Measurements from ENCODE around the gene PDZD8.
"Not testable (repeated sequence)": the region's sequence is repeated elsewhere in the genome, so short reads cannot be mapped to it uniquely, and the experiment has no call there.

PDZD8 gene

GRCh38 chr10:117294039-117294645 lies 81.1 kb downstream of the PDZD8 start:
- DNase-seq (ENCODE audit: low read depth) = no peak

GRCh38 chr10:117290872-117291271 lies 84.4 kb downstream of the PDZD8 start:
- not testable (repeated sequence) for DNase-seq (ENCODE audit: low read depth)

DNA sequence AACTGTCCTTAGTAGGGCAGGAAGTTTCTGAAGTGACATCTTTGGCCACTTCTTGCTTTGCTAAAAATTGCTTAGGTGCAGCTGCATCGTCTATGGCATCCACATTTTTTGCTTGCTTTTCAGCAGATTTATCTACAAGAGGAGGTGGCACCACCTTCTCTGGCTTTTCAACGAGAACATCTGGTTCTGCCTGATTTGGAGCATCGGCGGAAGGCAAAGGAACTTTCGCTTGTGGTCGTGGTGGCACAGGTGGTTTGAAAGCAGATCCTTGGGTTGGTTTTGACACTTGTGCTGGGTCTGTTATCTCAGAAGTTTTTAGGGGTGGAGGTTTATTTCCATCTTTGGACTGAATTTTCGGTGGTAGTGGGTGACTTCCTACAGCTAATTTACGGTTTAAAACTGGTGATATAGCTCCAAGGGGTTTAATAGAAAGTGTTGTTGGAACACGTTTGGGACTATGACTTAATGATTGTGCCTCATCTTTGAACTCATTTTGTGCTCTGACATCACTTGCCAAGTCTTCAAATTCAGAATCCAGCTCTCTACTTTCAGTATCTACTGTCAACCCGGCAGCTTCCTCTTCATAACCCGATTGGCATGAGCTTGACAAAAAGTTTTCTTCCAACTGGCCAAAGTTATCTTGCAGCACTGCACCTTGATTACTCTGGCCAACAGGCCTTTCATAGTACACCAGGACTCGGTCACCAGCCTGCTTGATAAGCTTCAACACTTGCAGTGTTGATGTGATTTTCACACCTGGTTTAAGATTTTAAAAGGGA lies 90.3 kb downstream of the PDZD8 start:
- no peak for DNase-seq (ENCODE audit: low read depth)

DNA sequence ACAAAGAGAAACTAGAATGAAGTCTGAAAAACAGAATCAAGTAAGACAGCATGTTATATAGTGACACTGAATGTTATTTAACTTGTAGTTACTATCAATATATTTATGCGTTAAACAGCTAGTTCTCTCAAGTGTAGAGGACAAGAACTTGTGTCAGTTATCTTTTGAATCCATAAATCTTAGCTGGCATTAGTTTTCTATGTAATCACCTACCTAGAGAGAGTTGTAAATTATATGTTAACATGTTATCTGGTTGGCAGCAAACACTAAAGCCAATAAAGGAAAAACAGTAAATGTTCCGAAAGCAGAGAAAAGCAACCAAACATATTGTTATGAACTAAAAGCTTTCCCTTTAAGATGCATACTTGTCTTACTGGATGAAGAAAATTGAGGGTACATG lies 97.6 kb downstream of the PDZD8 start:
- no peak for DNase-seq (ENCODE audit: low read depth)

- no peak for DNase-seq (ENCODE audit: low read depth)
These were observed 100.1 kb downstream of the PDZD8 start for GRCh38 chr10:117275121-117275520.

- no peak for DNase-seq (ENCODE audit: low read depth)
These were observed 100.7 kb downstream of the PDZD8 start for GRCh38 chr10:117274509-117274908.

- DNase-seq (ENCODE audit: low read depth) = no peak
These were observed 101.3 kb downstream of the PDZD8 start for GRCh38 chr10:117273980-117274379.

GRCh38 chr10:117272195-117273076 lies 102.8 kb downstream of the PDZD8 start:
- DNase-seq (ENCODE audit: low read depth) = no peak

GRCh38 chr10:117271427-117271826 lies 103.8 kb downstream of the PDZD8 start:
- no peak for DNase-seq (ENCODE audit: low read depth)

DNA sequence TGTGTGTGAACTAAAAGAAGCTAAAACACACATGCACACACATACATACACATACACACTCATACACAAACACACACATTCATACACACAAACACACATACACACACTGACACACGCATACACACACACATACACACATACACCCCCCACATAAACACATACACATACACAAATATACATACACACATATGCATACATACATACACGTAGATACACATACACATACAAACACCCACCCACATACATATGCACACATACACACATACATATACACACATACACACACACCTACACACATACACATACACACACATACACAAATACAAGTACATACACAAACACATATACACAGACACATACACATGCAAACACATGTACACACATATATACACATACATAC lies 106.3 kb downstream of the PDZD8 start:
- no peak for DNase-seq (ENCODE audit: low read depth)

DNA sequence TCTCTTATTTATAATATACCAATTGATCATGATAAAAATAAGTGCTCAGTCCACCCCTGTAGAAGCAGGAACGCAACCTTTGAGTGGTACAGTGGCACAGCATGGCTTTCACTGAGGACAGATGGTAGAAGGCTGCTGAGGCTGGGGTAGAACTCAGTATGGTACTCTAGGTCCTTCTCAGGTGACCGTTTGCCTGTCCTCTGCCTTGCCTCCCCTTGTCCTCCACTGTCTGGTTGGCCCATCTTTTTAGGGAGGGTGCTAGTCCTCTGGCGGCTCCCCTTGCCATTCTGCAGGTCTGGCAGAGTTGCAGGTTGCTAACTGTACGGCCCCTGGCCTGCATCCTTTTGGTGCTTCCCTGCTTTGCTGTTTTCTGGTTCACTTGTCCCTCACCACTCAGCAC lies 107.0 kb downstream of the PDZD8 start:
- DNase-seq (ENCODE audit: low read depth) = no peak

GRCh38 chr10:117266812-117267211 lies 108.4 kb downstream of the PDZD8 start:
- DNase-seq (ENCODE audit: low read depth) = no peak

DNA sequence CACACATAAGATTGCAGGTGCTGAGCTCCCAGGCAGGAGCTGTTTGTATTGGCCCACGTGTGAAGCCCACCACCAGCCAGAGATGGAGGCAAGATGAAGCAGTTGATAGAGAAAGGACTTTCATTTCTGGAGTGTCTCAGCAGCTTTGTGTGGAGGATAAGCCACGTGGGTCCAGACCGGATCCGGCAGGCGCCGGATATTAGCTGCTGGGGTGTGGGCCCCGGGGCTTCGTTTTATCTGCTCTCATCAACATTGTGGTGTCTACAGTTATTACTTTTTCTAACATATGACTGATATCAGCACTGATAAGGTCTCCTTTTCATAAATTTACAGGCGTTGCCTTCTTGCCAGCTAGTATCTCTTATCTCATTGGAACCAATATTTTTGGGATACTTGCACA lies 108.8 kb downstream of the PDZD8 start:
- DNase-seq (ENCODE audit: low read depth) = no peak

GRCh38 chr10:117264782-117265181 lies 110.5 kb downstream of the PDZD8 start:
- no peak for DNase-seq (ENCODE audit: low read depth)

- no peak for DNase-seq (ENCODE audit: low read depth)
These were observed 112.3 kb downstream of the PDZD8 start for GRCh38 chr10:117262903-117263293.

DNA sequence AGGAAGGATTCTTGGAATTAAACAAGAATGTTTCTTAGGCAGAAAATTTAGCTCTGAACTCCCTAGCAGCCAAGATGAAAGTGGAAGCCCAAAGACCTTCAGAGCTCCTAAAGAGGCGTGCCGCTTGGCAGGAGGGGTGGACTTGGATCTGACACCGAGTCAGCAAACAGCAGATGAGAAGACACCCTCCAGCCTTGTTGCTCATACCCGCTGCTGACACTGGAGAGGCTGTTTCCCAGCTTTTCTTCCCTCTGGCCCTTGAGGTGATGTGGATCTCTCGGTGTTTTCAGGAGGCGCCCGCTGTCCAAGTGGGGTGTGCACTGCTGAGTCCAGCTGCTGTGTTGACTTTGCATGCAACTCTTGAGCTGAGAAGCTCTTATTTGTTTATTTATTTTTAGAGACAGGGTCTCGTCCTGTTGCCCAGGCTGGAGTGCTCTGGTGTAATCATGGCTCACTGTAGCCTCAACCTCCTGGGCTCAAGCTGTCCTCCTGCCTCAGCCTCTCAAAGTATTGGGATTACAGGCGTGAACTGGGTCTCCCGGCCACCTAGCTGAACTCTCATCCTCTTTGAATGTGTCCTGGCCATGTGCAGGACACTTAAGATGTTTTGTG lies 112.8 kb downstream of the PDZD8 start:
- DNase-seq (ENCODE audit: low read depth) = no peak

DNA sequence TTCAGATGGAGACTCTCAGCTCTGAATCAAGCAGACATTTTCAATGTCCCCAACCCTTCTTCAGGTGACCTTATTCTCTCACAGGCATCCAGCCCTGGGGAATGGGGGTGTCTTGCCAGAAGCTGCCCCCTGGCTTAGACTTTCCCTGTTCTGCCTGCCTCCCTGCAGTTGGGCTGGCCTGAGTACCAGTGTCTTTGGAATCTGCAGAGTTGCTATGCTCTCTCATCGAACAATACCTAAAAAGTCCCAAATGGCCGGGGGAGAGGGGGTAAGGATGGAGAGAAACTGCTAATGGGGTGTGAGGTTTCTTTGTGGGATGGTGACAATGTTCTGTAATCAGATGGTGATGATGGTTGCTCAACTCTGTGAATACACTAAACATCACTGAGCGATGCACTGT lies 113.7 kb downstream of the PDZD8 start:
- DNase-seq (ENCODE audit: low read depth) = no peak

DNA sequence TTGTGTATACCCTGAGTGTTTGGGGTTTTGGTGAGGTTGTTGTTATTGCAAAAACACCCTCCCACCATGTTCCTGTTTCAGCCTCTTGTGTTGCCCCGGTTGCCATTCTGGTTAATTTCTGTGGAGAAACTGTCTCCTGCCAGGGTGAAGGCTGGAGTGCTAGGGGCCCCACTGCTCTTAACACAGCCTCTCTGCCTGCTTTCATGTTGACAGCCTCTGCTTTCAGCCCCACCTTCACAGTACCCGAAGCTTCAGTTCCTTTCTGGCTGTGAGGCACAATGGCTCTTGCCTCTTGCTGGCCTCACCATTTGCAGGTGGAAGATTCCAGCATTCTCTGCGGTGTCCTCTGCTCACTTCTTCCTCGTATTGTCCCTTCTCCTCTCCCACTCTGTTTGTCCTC lies 115.2 kb downstream of the PDZD8 start:
- DNase-seq (ENCODE audit: low read depth) = no peak

- no peak for DNase-seq (ENCODE audit: low read depth)
These were observed 116.0 kb downstream of the PDZD8 start for GRCh38 chr10:117259279-117259678.

GRCh38 chr10:117257721-117258120 lies 117.5 kb downstream of the PDZD8 start:
- no peak for DNase-seq (ENCODE audit: low read depth)

DNA sequence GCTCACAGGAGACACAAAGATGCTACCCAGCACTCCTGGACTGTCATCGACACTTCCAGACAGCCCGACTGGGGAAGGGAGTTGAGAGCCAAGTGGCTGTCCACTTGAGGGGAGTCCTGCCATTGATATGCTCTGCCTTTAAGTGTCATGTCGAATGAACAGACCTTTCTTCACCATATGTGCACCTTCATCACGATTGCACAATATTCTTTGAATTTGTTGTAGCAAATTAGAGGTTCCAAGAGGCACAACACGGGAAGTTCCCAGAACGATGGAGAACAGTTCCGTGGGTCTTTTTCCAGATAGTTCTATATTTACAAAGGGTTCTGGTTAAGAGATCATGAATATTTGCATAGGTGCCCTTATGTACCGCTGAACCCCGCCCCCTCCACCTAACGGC lies 118.3 kb downstream of the PDZD8 start:
- no peak for DNase-seq (ENCODE audit: low read depth)

- no peak for DNase-seq (ENCODE audit: low read depth)
These were observed 119.3 kb downstream of the PDZD8 start for GRCh38 chr10:117255835-117256460.
